ENCODE data around the gene CACNA1F. TPM values are rescaled to one million over a fixed set of nuclear protein-coding genes. Genes with fewer than 3 reads are reported as not detected.

CACNA1F gene
- total RNA-seq, 1 experiment from 2014 or later = not detected

- H4K20me1 ChIP-seq (ENCODE audit: insufficient read depth) = no peaks in the 10 kb centered on the region
- H3K79me2 ChIP-seq (ENCODE audit: low read depth) = no peaks in the 10 kb centered on the region
- no peaks in the 10 kb centered on the region for H3K9me3 ChIP-seq (ENCODE audit: insufficient read depth, low read depth)
- H3K9me2 ChIP-seq (ENCODE audit: insufficient read depth) = no peaks in the 10 kb centered on the region
- no peaks in the 10 kb centered on the region for H3F3A ChIP-seq (ENCODE audit: insufficient read depth, low read depth)
- peaks cover 6% of the 10 kb centered on the region; the same call in 1 of the 2 replicates for H3K4me1 ChIP-seq (replicated peaks; ENCODE audit: insufficient read depth)
- H2AFZ ChIP-seq = peak overlapping the region; percentile 67; the same call in 1 of the 2 replicates
- TSS peak; percentile 98 for BruUV-seq (replicated peaks)
- ChIA-PET CTCF (interaction anchor here (0.5 kb wide), 1 partner anchor 130 kb away, joined by 4 read pairs; no protein-coding TSS in a partner anchor), POLR2A (ENCODE audit: unreplicated experiment) (interaction anchor here (0.6 to 1.3 kb wide), 4 partner anchors 38 to 79 kb away, joined by 3 to 14 read pairs (median 4); no protein-coding TSS in a partner anchor)
- H3K4me2 ChIP-seq = peak overlapping the region; percentile 63
- no peak overlapping the region for H3K27ac ChIP-seq
- TF ChIP-seq EZH2 (IDR thresholded peaks at IDR 0.05; ENCODE audit: low read depth) (no peak), CTCF (conservative IDR thresholded peaks at IDR 0.05) (no peak)
- no peaks in the 10 kb centered on the region for H3K27me3 ChIP-seq (ENCODE audit: insufficient read depth, low read depth)
- DNase-seq = no peak
- intact Hi-C loops (cut with micrococcal nuclease; ENCODE audit: unreplicated experiment) = loop anchor here (2.0 kb wide), 1 partner anchor 78 kb away; no protein-coding TSS in a partner anchor
- H3K36me3 ChIP-seq (ENCODE audit: low read depth) = no peaks in the 10 kb centered on the region
- H3K4me3 ChIP-seq = peak overlapping the region; percentile 50; the same call in 1 of the 2 replicates
Observed at GRCh38 chrX:49268702-49269009, 35.5 kb upstream of the CACNA1F start.

GRCh38 chrX:49266523-49267445 is 33.6 kb upstream of the CACNA1F start:
- intact Hi-C loops (cut with micrococcal nuclease; ENCODE audit: unreplicated experiment) = no loop called here
- no peaks in the 10 kb centered on the region for H3F3A ChIP-seq (ENCODE audit: insufficient read depth, low read depth)
- H3K4me1 ChIP-seq (replicated peaks; ENCODE audit: insufficient read depth) = peaks cover 6% of the 10 kb centered on the region; the same call in 1 of the 2 replicates
- no peak overlapping the region for H3K4me2 ChIP-seq
- H3K79me2 ChIP-seq (ENCODE audit: low read depth) = no peaks in the 10 kb centered on the region
- DNase-seq = no peak
- TF ChIP-seq CTCF (conservative IDR thresholded peaks at IDR 0.05) (no peak), EZH2 (IDR thresholded peaks at IDR 0.05; ENCODE audit: low read depth) (no peak)
- H3K9me3 ChIP-seq (ENCODE audit: insufficient read depth, low read depth) = no peaks in the 10 kb centered on the region
- CTCF ChIA-PET = no interaction called here
- no peaks in the 10 kb centered on the region for H4K20me1 ChIP-seq (ENCODE audit: insufficient read depth)
- H3K27ac ChIP-seq = no peak overlapping the region
- no TSS peak for BruUV-seq (replicated peaks)
- no peaks in the 10 kb centered on the region for H3K27me3 ChIP-seq (ENCODE audit: insufficient read depth, low read depth)
- POLR2A ChIA-PET (ENCODE audit: unreplicated experiment) = no interaction called here
- H3K9me2 ChIP-seq (ENCODE audit: insufficient read depth) = no peaks in the 10 kb centered on the region
- H2AFZ ChIP-seq = no peak overlapping the region
- H3K36me3 ChIP-seq (ENCODE audit: low read depth) = no peaks in the 10 kb centered on the region
- no peak overlapping the region for H3K4me3 ChIP-seq

GRCh38 chrX:49264460-49264859 is 31.3 kb upstream of the CACNA1F start, which contains the start of gene FOXP3:
FOXP3 (minus strand) TSS chrX:49264710; CDS start chrX:49258505, 6,205 bp downstream.
- intact Hi-C loops (cut with micrococcal nuclease; ENCODE audit: unreplicated experiment) = no loop called here
- H3K9me3 ChIP-seq (ENCODE audit: insufficient read depth, low read depth) = no peaks in the 10 kb centered on the region
- no peaks in the 10 kb centered on the region for H3K4me1 ChIP-seq (replicated peaks; ENCODE audit: insufficient read depth)
- H3K4me2 ChIP-seq = no peak within 1 kb of the TSS
- H2AFZ ChIP-seq = no peak within 1 kb of the TSS
- ChIA-PET CTCF (no interaction called here), POLR2A (ENCODE audit: unreplicated experiment) (no interaction called here)
- H3K4me3 ChIP-seq = no peak within 1 kb of the TSS
- no peaks in the 10 kb centered on the region for H3K9me2 ChIP-seq (ENCODE audit: insufficient read depth)
- H3K79me2 ChIP-seq (ENCODE audit: low read depth) = no peaks in the 10 kb centered on the region
- H3K27me3 ChIP-seq (ENCODE audit: insufficient read depth, low read depth) = no peaks in the 10 kb centered on the region
- BruUV-seq (replicated peaks) = no TSS peak
- TF ChIP-seq EZH2 (IDR thresholded peaks at IDR 0.05; ENCODE audit: low read depth) = no peak
- TF ChIP-seq CTCF (conservative IDR thresholded peaks at IDR 0.05) = no peak
- H4K20me1 ChIP-seq (ENCODE audit: insufficient read depth) = no peaks in the 10 kb centered on the region
- no peaks in the 10 kb centered on the region for H3F3A ChIP-seq (ENCODE audit: insufficient read depth, low read depth)
- no peak within 1 kb of the TSS for H3K27ac ChIP-seq
- DNase-seq = no peak
- H3K36me3 ChIP-seq (ENCODE audit: low read depth) = no peaks in the 10 kb centered on the region
